ENCODE results near the gene ATP23. TPM values are rescaled to one million over a fixed set of nuclear protein-coding genes. Genes with fewer than 3 reads are reported as not detected.

Gene ATP23
- total and polyA plus RNA-seq, 10 of the 15 experiments (the other 5 are each of a cell fraction or from before 2014, with no cell fraction given): 1.6 to 28.1 (median 15.1) TPM

DNA sequence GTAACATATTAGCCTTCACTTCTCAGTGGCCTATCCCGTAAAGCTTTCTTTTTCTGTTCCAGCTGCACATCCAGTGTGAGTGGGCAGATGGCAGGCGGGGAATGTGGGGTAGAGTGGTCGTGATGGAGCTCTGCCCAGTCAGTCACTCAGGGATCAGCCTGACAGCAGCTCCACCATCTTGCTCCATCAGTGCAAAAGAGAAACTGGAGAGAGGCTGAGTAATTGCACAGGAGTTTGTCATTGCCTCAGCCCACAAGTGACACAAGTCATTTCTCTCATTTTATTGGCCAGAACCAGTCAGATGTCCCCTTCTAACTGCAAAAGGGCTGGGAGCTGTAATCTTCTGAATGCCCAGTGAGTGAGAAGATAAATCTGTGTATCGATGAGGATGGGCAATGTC lies 66.5 kb downstream of the ATP23 start:
- ChIA-PET RAD21 (ENCODE audit: unreplicated experiment) (no interaction called here), CTCF (interaction anchor here (0.6 kb wide), 1 partner anchor 57 kb away, joined by 3 read pairs; no protein-coding TSS in a partner anchor), SMC1A (ENCODE audit: uncharacterized antibody, unreplicated experiment) (no interaction called here), POLR2A (no interaction called here)
- ATAC-seq (peak; percentile 74), DNase-seq (ENCODE audit: low read depth, low spot score) (no peak), FAIRE-seq (no peak)
- WGBS (ENCODE audit: insufficient coverage, insufficient replicate concordance, low lambda C conversion rate, missing lambda C conversion rate): 42% methylated on average over 4 of the region's 4 CpGs
- H3K4me3 ChIP-seq: no peak overlapping the region
- H4K20me1 ChIP-seq (ENCODE audit: control insufficient read depth, insufficient read depth): no peaks in the 10 kb centered on the region
- no peaks in the 10 kb centered on the region for H3K9me3 ChIP-seq (replicated peaks; ENCODE audit: control insufficient read depth, insufficient read depth, low read length)
- TF ChIP-seq, protein P1, sequence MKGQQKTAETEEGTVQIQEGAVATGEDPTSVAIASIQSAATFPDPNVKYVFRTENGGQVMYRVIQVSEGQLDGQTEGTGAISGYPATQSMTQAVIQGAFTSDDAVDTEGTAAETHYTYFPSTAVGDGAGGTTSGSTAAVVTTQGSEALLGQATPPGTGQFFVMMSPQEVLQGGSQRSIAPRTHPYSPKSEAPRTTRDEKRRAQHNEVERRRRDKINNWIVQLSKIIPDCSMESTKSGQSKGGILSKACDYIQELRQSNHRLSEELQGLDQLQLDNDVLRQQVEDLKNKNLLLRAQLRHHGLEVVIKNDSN (IDR thresholded peaks at IDR 0.05; ENCODE audit: borderline replicate concordance, extremely low read length, insufficient read depth, low read depth, low read length): peak; percentile 2
- TF ChIP-seq, protein P2, sequence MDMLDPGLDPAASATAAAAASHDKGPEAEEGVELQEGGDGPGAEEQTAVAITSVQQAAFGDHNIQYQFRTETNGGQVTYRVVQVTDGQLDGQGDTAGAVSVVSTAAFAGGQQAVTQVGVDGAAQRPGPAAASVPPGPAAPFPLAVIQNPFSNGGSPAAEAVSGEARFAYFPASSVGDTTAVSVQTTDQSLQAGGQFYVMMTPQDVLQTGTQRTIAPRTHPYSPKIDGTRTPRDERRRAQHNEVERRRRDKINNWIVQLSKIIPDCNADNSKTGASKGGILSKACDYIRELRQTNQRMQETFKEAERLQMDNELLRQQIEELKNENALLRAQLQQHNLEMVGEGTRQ (IDR thresholded peaks at IDR 0.05; ENCODE audit: borderline replicate concordance, low read depth, low read length): no peak
- no peaks in the 10 kb centered on the region for H3K79me2 ChIP-seq (ENCODE audit: control insufficient read depth, insufficient read depth, low read length)
- no peak overlapping the region for H3K4me2 ChIP-seq (ENCODE audit: control insufficient read depth, insufficient read depth)
- intact Hi-C loops (cut with micrococcal nuclease; ENCODE audit: unreplicated experiment): no loop called here
- H2AFZ ChIP-seq (ENCODE audit: control insufficient read depth, low read depth, low read length): no peak overlapping the region
- no peak overlapping the region for H3K27ac ChIP-seq (ENCODE audit: control insufficient read depth, insufficient read depth)
- no peak overlapping the region for H3K9ac ChIP-seq (ENCODE audit: control insufficient read depth, insufficient read depth, low read length)
- in situ Hi-C loops (cut with MboI): no loop called here
- BruUV-seq (replicated peaks): no TSS peak
- H3K36me3 ChIP-seq (ENCODE audit: control insufficient read depth in 2 of 2, insufficient read depth in 2 of 2, low read length in 1 of 2): no peaks in the 10 kb centered on the region
- no peaks in the 10 kb centered on the region for H3K27me3 ChIP-seq (replicated peaks in 1 of 2; ENCODE audit: control insufficient read depth in 2 of 2, insufficient read depth in 2 of 2, low read length in 1 of 2)
- H3K4me1 ChIP-seq (ENCODE audit: control insufficient read depth, insufficient read depth, low read length): no peaks in the 10 kb centered on the region

DNA sequence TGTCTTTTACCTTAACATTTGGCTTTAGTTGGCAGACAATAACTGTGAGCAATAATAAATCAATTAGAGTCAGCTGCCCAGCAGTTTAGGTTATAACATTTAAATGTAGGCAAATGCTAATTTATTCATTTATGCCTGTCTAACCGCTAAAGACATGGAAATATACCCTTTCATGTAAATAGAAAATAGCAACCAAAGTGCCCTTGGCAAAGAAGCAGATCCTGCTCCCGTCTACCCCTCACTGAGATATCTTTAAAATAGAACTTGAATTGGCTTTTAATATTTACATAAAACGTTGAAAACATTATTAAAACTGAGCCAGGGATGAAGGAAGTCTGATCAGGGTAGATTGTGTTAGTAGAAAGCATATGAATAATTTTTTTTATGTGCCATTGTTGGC lies 67.3 kb downstream of the ATP23 start:
- Histone ChIP-seq H3K9ac (ENCODE audit: control insufficient read depth, insufficient read depth, low read length) (no peak overlapping the region), H3K27me3 (replicated peaks in 1 of 2; ENCODE audit: control insufficient read depth in 2 of 2, insufficient read depth in 2 of 2, low read length in 1 of 2) (no peaks in the 10 kb centered on the region), H3K4me2 (ENCODE audit: control insufficient read depth, insufficient read depth) (no peak overlapping the region), H2AFZ (ENCODE audit: control insufficient read depth, low read depth, low read length) (no peak overlapping the region), H3K4me1 (ENCODE audit: control insufficient read depth, insufficient read depth, low read length) (no peaks in the 10 kb centered on the region), H3K79me2 (ENCODE audit: control insufficient read depth, insufficient read depth, low read length) (no peaks in the 10 kb centered on the region), H4K20me1 (ENCODE audit: control insufficient read depth, insufficient read depth) (no peaks in the 10 kb centered on the region), H3K27ac (ENCODE audit: control insufficient read depth, insufficient read depth) (no peak overlapping the region), H3K4me3 (no peak overlapping the region), H3K9me3 (replicated peaks; ENCODE audit: control insufficient read depth, insufficient read depth, low read length) (no peaks in the 10 kb centered on the region), H3K36me3 (ENCODE audit: control insufficient read depth in 2 of 2, insufficient read depth in 2 of 2, low read length in 1 of 2) (no peaks in the 10 kb centered on the region)
- in situ Hi-C loops (cut with MboI): no loop called here
- ATAC-seq (no peak), DNase-seq (ENCODE audit: low read depth, low spot score) (no peak), FAIRE-seq (no peak)
- ChIA-PET CTCF (no interaction called here), POLR2A (no interaction called here), SMC1A (ENCODE audit: uncharacterized antibody, unreplicated experiment) (no interaction called here), RAD21 (ENCODE audit: unreplicated experiment) (no interaction called here)
- 12% methylated on average over 3 of the region's 3 CpGs for WGBS (ENCODE audit: insufficient coverage, insufficient replicate concordance, low lambda C conversion rate, missing lambda C conversion rate)
- BruUV-seq (replicated peaks): no TSS peak
- intact Hi-C loops (cut with micrococcal nuclease; ENCODE audit: unreplicated experiment): no loop called here
- TF ChIP-seq NR2C1 (IDR thresholded peaks at IDR 0.05): no peak
- TF ChIP-seq, protein P3, sequence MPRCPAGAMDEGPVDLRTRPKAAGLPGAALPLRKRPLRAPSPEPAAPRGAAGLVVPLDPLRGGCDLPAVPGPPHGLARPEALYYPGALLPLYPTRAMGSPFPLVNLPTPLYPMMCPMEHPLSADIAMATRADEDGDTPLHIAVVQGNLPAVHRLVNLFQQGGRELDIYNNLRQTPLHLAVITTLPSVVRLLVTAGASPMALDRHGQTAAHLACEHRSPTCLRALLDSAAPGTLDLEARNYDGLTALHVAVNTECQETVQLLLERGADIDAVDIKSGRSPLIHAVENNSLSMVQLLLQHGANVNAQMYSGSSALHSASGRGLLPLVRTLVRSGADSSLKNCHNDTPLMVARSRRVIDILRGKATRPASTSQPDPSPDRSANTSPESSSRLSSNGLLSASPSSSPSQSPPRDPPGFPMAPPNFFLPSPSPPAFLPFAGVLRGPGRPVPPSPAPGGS (IDR thresholded peaks at IDR 0.05; ENCODE audit: borderline replicate concordance, insufficient read depth, low read depth, low read length, poor library complexity, severe bottlenecking): no peak
- no peak for TF ChIP-seq NFXL1 (IDR thresholded peaks at IDR 0.05; ENCODE audit: borderline replicate concordance)
- no peak for TF ChIP-seq HDGF (IDR thresholded peaks at IDR 0.05)
- no peak for TF ChIP-seq SPI1 (IDR thresholded peaks at IDR 0.05; ENCODE audit: borderline replicate concordance, insufficient read depth, low read depth, low read length)
- TF ChIP-seq MTA2 (IDR thresholded peaks at IDR 0.05; ENCODE audit: low read depth): no peak
- no peak for TF ChIP-seq SREBF2 (IDR thresholded peaks at IDR 0.05; ENCODE audit: low read length)
- TF ChIP-seq, protein P4, sequence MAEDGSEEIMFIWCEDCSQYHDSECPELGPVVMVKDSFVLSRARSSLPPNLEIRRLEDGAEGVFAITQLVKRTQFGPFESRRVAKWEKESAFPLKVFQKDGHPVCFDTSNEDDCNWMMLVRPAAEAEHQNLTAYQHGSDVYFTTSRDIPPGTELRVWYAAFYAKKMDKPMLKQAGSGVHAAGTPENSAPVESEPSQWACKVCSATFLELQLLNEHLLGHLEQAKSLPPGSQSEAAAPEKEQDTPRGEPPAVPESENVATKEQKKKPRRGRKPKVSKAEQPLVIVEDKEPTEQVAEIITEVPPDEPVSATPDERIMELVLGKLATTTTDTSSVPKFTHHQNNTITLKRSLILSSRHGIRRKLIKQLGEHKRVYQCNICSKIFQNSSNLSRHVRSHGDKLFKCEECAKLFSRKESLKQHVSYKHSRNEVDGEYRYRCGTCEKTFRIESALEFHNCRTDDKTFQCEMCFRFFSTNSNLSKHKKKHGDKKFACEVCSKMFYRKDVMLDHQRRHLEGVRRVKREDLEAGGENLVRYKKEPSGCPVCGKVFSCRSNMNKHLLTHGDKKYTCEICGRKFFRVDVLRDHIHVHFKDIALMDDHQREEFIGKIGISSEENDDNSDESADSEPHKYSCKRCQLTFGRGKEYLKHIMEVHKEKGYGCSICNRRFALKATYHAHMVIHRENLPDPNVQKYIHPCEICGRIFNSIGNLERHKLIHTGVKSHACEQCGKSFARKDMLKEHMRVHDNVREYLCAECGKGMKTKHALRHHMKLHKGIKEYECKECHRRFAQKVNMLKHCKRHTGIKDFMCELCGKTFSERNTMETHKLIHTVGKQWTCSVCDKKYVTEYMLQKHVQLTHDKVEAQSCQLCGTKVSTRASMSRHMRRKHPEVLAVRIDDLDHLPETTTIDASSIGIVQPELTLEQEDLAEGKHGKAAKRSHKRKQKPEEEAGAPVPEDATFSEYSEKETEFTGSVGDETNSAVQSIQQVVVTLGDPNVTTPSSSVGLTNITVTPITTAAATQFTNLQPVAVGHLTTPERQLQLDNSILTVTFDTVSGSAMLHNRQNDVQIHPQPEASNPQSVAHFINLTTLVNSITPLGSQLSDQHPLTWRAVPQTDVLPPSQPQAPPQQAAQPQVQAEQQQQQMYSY (CRISPR knock-in tag; IDR thresholded peaks at IDR 0.05): no peak
